GM12878 (cell line): ENCODE measurements around the gene CD8B. TPM values are rescaled to one million over a fixed set of nuclear protein-coding genes. Genes with fewer than 3 reads are reported as not detected.

ENCODE experiments used
- ATAC-seq: fragments of 200-7000 bp; cut with Tn5 transposase; 3 replicates; pipeline ENCODE4 v1.9.1; 2020; ENCODE audit warnings: mild to moderate bottlenecking, moderate library complexity
- BruUV-seq: library from RNA; stranded (reverse); fragments of 400-500 nt; replicated peaks from 2 replicates; lab custom pipeline; 2021; lab: Mats Ljungman, UMichigan
- CTCF ChIA-PET: fragments of 300-600 bp; sonication (Branson Sonifier 250); formaldehyde crosslinking; extraction: SDS; loops from one replicate; lab custom pipeline; 2021; ENCODE audit warnings: inconsistent platforms; lab: Yijun Ruan, JAX
- POLR2A ChIA-PET: fragments of 350-600 bp; formaldehyde crosslinking; extraction: SDS; loops from one replicate; lab custom pipeline; 2021; ENCODE audit warnings: inconsistent platforms; lab: Charles Lee
- RAD21 ChIA-PET: fragments of 300-600 bp; sonication (Branson Sonifier 250); formaldehyde crosslinking; loops from one replicate; lab custom pipeline; 2023; ENCODE audit warnings: antibody characterized with exemption; ENCODE audit not compliant: unreplicated experiment; lab: Charles Lee
- SMC1A ChIA-PET: fragments of 300-600 bp; sonication (Branson Sonifier 250); formaldehyde crosslinking; loops from one replicate; lab custom pipeline; 2023; ENCODE audit not compliant: unreplicated experiment, uncharacterized antibody; lab: Charles Lee
- DNase-seq: peaks from one replicate; pipeline ENCODE4 v3.0.0-alpha.2; 2011; ENCODE audit warnings: low read depth, low spot score
- FAIRE-seq: peaks from 3 replicates; lab custom pipeline; 2011; peaks lifted over from hg19 to GRCh38; lab: Jason Lieb, UNC
- H2AFZ ChIP-seq: 2 replicates; pipeline ENCODE4 v1.6.0; 2011; ENCODE audit warnings: low read depth, low read length, control low read depth; ENCODE audit not compliant: control insufficient read depth
- H3K27ac ChIP-seq: 2 replicates; pipeline ENCODE4 v1.5.1; 2011; ENCODE audit warnings: control low read depth; ENCODE audit not compliant: control insufficient read depth, insufficient read depth
- H3K27me3 ChIP-seq, 2 experiments: replicated peaks in 1 of 2; 2 replicates each; pipeline versions ENCODE4 v1.6.0 to v1.6.1; 2011; ENCODE audit warnings: low read length in 1 of 2; ENCODE audit not compliant: control insufficient read depth in 2 of 2, insufficient read depth in 2 of 2
- H3K36me3 ChIP-seq, 2 experiments: 2 replicates each; pipeline ENCODE4 v1.5.1; 2011; ENCODE audit warnings: low read length in 1 of 2; ENCODE audit not compliant: control insufficient read depth in 2 of 2, insufficient read depth in 2 of 2
- H3K4me1 ChIP-seq: 2 replicates; pipeline ENCODE4 v1.6.1; 2011; ENCODE audit warnings: mild to moderate bottlenecking, low read length, moderate library complexity, mixed read lengths; ENCODE audit not compliant: control insufficient read depth, insufficient read depth
- H3K4me2 ChIP-seq: 2 replicates; pipeline ENCODE4 v1.6.0; 2011; ENCODE audit warnings: control low read depth; ENCODE audit not compliant: control insufficient read depth, insufficient read depth
- H3K4me3 ChIP-seq: fragments of 200-600 bp; sonication (generic); 2 replicates; pipeline ENCODE4 v1.5.1; 2016
- H3K79me2 ChIP-seq: 2 replicates; pipeline ENCODE4 v1.6.0; 2011; ENCODE audit warnings: low read length; ENCODE audit not compliant: control insufficient read depth, insufficient read depth
- H3K9ac ChIP-seq: 2 replicates; pipeline ENCODE4 v1.8.0; 2011; ENCODE audit warnings: low read length, control low read depth, mixed read lengths; ENCODE audit not compliant: control insufficient read depth, insufficient read depth
- H3K9me3 ChIP-seq: replicated peaks from 3 replicates; pipeline ENCODE4 v1.5.1; 2011; ENCODE audit warnings: mild to moderate bottlenecking, low read length; ENCODE audit not compliant: control insufficient read depth, insufficient read depth
- H4K20me1 ChIP-seq: 2 replicates; pipeline ENCODE4 v1.6.0; 2011; ENCODE audit not compliant: control insufficient read depth, insufficient read depth
- BCL11A ChIP-seq: IDR thresholded peaks from 2 replicates; pipeline ENCODE4 v1.6.1; 2011; ENCODE audit warnings: low read depth, low read length
- BHLHE40 ChIP-seq, 2 experiments: fragments of 450-650 bp in 1 of 2; IDR thresholded peaks; 2 replicates each; pipeline ENCODE4 v1.6.1; 2011 to 2017; ENCODE audit warnings: low read depth in 2 of 2, borderline replicate concordance in 1 of 2, improper control_type of control experiment in 1 of 2, low read length in 1 of 2, mild to moderate bottlenecking in 1 of 2
- CHD1 ChIP-seq: IDR thresholded peaks from 2 replicates; pipeline ENCODE4 v1.6.1; 2012; ENCODE audit warnings: low read depth, low read length, improper control_type of control experiment
- CREM ChIP-seq: IDR thresholded peaks from 2 replicates; pipeline ENCODE4 v1.6.1; 2014; ENCODE audit warnings: antibody characterized with exemption, low read depth
- CUX1 ChIP-seq: IDR thresholded peaks from 2 replicates; pipeline ENCODE4 v1.6.1; 2012; ENCODE audit warnings: improper control_type of control experiment, low read depth, low read length; ENCODE audit not compliant: insufficient replicate concordance
- IRF5 ChIP-seq: fragments of 450-650 bp; IDR thresholded peaks from 2 replicates; pipeline ENCODE4 v1.6.1; 2017; ENCODE audit warnings: borderline replicate concordance
- KLF5 ChIP-seq: fragments of 450-650 bp; IDR thresholded peaks from 2 replicates; pipeline ENCODE4 v1.6.1; 2014; ENCODE audit warnings: mild to moderate bottlenecking; ENCODE audit not compliant: partially characterized antibody
- MEF2B ChIP-seq: fragments of 450-650 bp; IDR thresholded peaks from 2 replicates; pipeline ENCODE4 v1.6.1; 2018; ENCODE audit warnings: mild to moderate bottlenecking, moderate library complexity; ENCODE audit not compliant: partially characterized antibody, poor library complexity, severe bottlenecking
- NFXL1 ChIP-seq: fragments of 450-650 bp; IDR thresholded peaks from 2 replicates; pipeline ENCODE4 v1.6.1; 2017; ENCODE audit warnings: antibody characterized with exemption, mild to moderate bottlenecking, borderline replicate concordance
- REST ChIP-seq: IDR thresholded peaks from 2 replicates; pipeline ENCODE4 v1.6.1; 2012; ENCODE audit warnings: mild to moderate bottlenecking, low read depth, low read length
- TAF1 ChIP-seq: IDR thresholded peaks from 2 replicates; pipeline ENCODE4 v1.6.1; 2011; ENCODE audit warnings: mild to moderate bottlenecking, low read depth, low read length, borderline replicate concordance
- TCF3 ChIP-seq: IDR thresholded peaks from 2 replicates; pipeline ENCODE4 v1.6.1; 2012; ENCODE audit warnings: low read depth, mild to moderate bottlenecking, low read length, borderline replicate concordance; ENCODE audit not compliant: insufficient read depth
- YBX1 ChIP-seq: fragments of 450-650 bp; IDR thresholded peaks from 2 replicates; pipeline ENCODE4 v1.6.1; 2016; ENCODE audit warnings: antibody characterized with exemption
- ZNF622 ChIP-seq: fragments of 450-650 bp; IDR thresholded peaks from 2 replicates; pipeline ENCODE4 v1.6.1; 2017; ENCODE audit warnings: mild to moderate bottlenecking, inconsistent platforms
- WGBS: methylation state at CpG from one replicate; pipeline ENCODE4 v1.1.6; 2016; ENCODE audit warnings: low lambda C conversion rate; ENCODE audit not compliant: insufficient replicate concordance, insufficient coverage; ENCODE audit errors: missing lambda C conversion rate; 5-methylcytosine and 5-hydroxymethylcytosine counted together
- in situ Hi-C: fragments of 300-500 bp; cut with MboI; formaldehyde crosslinking; loops from 9 replicates; pipeline ENCODE4 v1.14.3; 2018; ENCODE audit warnings: mixed read lengths
- intact Hi-C: fragments of 100-400 bp; cut with micrococcal nuclease; formaldehyde crosslinking; loops from one replicate; pipeline ENCODE4 v1.14.2; 2022; ENCODE audit not compliant: unreplicated experiment
- polyA plus RNA-seq, 11 experiments: library from polyadenylated mRNA; depleted of rRNA in 4 of 11; unstranded in 6 of 11; stranded (reverse) in 5 of 11; fragments of >200 nt; fragmentation: Nextera tagmentation in 4 of 11; fragmentation: Illumina TruSeq in 1 of 11; extraction: Ambion mirVana in 4 of 11; extraction: Trizol in 1 of 11; gene quantifications; 1 replicate in 1 of 11; 2 replicates in 10 of 11; pipeline versions ENCODE4 v1.2.1 to v1.2.3, GENCODE V29; 2011 to 2016; ENCODE audit warnings: inconsistent platforms in 2 of 11, missing spikeins in 2 of 11, low read depth in 1 of 11
- total RNA-seq, 4 experiments: library from RNA; depleted of rRNA in 3 of 4; stranded (reverse); fragments of >200 nt in 3 of 4; fragmentation: Illumina TruSeq in 1 of 4; extraction: Trizol in 1 of 4; gene quantifications; 2 replicates each; pipeline versions ENCODE4 v1.2.1 to v1.2.3, GENCODE V29; 2013 to 2021

Gene CD8B
- total and polyA plus RNA-seq, 10 of the 15 experiments (the other 5 are each of a cell fraction or from before 2014, with no cell fraction given) = 0.21 TPM; not detected in 9

GRCh38 chr2:86789687-86790133, 72.0 kb downstream of the CD8B start:
- no peaks in the 10 kb centered on the region for H3K79me2 ChIP-seq
- RAD21 ChIA-PET = no interaction called here
- 0 out of 2 replicates have a peak, but pooled peaks cover 1% of the 10 kb centered on the region for H3K4me1 ChIP-seq
- H3K9ac ChIP-seq = no peak overlapping the region
- H3K27ac ChIP-seq = no peak overlapping the region
- H2AFZ ChIP-seq = no peak overlapping the region
- no peak for DNase-seq
- H3K4me2 ChIP-seq = no peak overlapping the region
- CTCF ChIA-PET = no interaction called here
- FAIRE-seq = no peak
- peaks cover 9 to 21% of the 10 kb centered on the region in 2 experiments for H3K27me3 ChIP-seq
- SMC1A ChIA-PET = no interaction called here
- WGBS = 60% methylated on average over 23 of the region's 40 CpGs
- intact Hi-C loops = no loop called here
- BruUV-seq = no TSS peak
- in situ Hi-C loops = no loop called here
- no peak overlapping the region for H3K4me3 ChIP-seq
- no peak for ATAC-seq
- H3K36me3 ChIP-seq = no peaks in the 10 kb centered on the region
- POLR2A ChIA-PET = no interaction called here
- H4K20me1 ChIP-seq = no peaks in the 10 kb centered on the region
- no peaks in the 10 kb centered on the region; the same call in 2 of the 3 replicates for H3K9me3 ChIP-seq
- TF ChIP-seq CREM (no peak), BHLHE40 (IDR thresholded peaks at IDR 0.05; ENCODE audit: borderline replicate concordance in 1 of 2, low read depth in 2 of 2, low read length in 1 of 2) (no peak), CHD1 (no peak), TAF1 (no peak), REST (no peak), MEF2B (no peak), BCL11A (no peak), TCF3 (no peak), IRF5 (no peak), YBX1 (no peak), NFXL1 (no peak), ZNF622 (no peak), KLF5 (no peak), CUX1 (no peak)
